Endothelial cell of umbilical vein (primary cell): ENCODE measurements around the gene PROSER1.

ENCODE experiments used
- EZH2 ChIP-seq: IDR thresholded peaks from 2 replicates; pipeline ENCODE4 v1.6.1; 2012; ENCODE audit warnings: borderline replicate concordance, low read depth, mild to moderate bottlenecking, moderate library complexity, low read length, inconsistent platforms; ENCODE audit not compliant: severe bottlenecking
- GATA2 ChIP-seq: IDR thresholded peaks from 2 replicates; pipeline ENCODE4 v1.7.0; 2011; ENCODE audit warnings: low read depth, mild to moderate bottlenecking, moderate library complexity, mixed read lengths, low read length; ENCODE audit not compliant: insufficient read length, insufficient read depth
- JUN ChIP-seq: IDR thresholded peaks from 2 replicates; pipeline ENCODE4 v1.6.1; 2011; ENCODE audit warnings: borderline replicate concordance, low read depth; ENCODE audit not compliant: insufficient read length, insufficient read depth
- POLR2A ChIP-seq: IDR thresholded peaks from 2 replicates; pipeline ENCODE4 v1.6.1; 2012; ENCODE audit warnings: low read depth, mild to moderate bottlenecking, control low read depth, low read length
- POLR2AphosphoS5 ChIP-seq: IDR thresholded peaks from 2 replicates; pipeline ENCODE4 v1.6.1; 2012; ENCODE audit warnings: low read depth, mild to moderate bottlenecking, control low read depth, low read length, moderate library complexity; ENCODE audit not compliant: insufficient read depth
- TF ChIP-seq, protein P1 (sequence below), 2 donors: IDR thresholded peaks; 1 replicate in 1 of 2; 2 replicates in 1 of 2; pipeline ENCODE4 v1.5.1; 2011; ENCODE audit warnings: low read length in 2 of 2, mild to moderate bottlenecking in 2 of 2, moderate library complexity in 2 of 2, control low read depth in 1 of 2, inconsistent platforms in 1 of 2, low read depth in 1 of 2; ENCODE audit not compliant: insufficient read depth in 1 of 2; ENCODE audit errors: extremely low read depth in 1 of 2

DNA sequence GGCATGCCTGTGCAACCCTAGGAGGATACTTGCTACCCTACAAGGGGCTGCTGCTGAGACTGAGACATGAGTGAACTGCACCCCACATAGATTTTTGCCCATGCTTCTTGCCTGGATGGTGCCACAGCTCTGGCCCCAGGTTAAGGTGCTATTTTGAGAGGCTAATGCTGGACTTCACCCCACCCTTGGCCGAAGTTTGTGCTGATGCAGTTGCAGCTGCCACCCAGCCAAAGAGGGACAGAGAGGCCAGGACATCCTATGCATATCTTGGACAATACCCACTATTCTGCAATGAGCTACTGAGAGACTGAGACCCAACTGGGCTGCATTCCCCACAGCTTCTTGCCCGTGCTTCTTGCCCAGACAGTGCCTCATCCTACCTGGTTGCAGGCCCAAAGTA is 35.0 kb upstream of the PROSER1 start:
- TF ChIP-seq POLR2AphosphoS5 (no peak), EZH2 (no peak), POLR2A (no peak), JUN (no peak), GATA2 (no peak)
- TF ChIP-seq, protein P1, sequence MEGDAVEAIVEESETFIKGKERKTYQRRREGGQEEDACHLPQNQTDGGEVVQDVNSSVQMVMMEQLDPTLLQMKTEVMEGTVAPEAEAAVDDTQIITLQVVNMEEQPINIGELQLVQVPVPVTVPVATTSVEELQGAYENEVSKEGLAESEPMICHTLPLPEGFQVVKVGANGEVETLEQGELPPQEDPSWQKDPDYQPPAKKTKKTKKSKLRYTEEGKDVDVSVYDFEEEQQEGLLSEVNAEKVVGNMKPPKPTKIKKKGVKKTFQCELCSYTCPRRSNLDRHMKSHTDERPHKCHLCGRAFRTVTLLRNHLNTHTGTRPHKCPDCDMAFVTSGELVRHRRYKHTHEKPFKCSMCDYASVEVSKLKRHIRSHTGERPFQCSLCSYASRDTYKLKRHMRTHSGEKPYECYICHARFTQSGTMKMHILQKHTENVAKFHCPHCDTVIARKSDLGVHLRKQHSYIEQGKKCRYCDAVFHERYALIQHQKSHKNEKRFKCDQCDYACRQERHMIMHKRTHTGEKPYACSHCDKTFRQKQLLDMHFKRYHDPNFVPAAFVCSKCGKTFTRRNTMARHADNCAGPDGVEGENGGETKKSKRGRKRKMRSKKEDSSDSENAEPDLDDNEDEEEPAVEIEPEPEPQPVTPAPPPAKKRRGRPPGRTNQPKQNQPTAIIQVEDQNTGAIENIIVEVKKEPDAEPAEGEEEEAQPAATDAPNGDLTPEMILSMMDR (IDR thresholded peaks at IDR 0.05; ENCODE audit: extremely low read depth in 1 of 2, insufficient read depth in 1 of 2, low read depth in 1 of 2, low read length in 2 of 2) = no peak
